Fibroblast of villous mesenchyme (primary cell): Measurements from ENCODE around the gene TAF5L. TPM values are rescaled to one million over a fixed set of nuclear protein-coding genes. Genes with fewer than 3 reads are reported as not detected.

ENCODE experiments used
- DNase-seq: peaks from one replicate; pipeline ENCODE4 v3.0.0-alpha.2; 2010; ENCODE audit warnings: low read depth
- H3K4me3 ChIP-seq: 2 replicates; pipeline ENCODE4 v1.5.1; 2011; ENCODE audit warnings: low read depth, mild to moderate bottlenecking, low read length
- CTCF ChIP-seq: IDR thresholded peaks from 2 replicates; pipeline ENCODE4 v1.5.1; 2012; ENCODE audit warnings: low read depth, mild to moderate bottlenecking, low read length; ENCODE audit not compliant: insufficient read depth
- total RNA-seq: library from RNA; depleted of rRNA; stranded (reverse); fragments of >200 nt; gene quantifications from 2 replicates; pipeline ENCODE4 v1.2.3, GENCODE V29; 2012

TAF5L gene
- total RNA-seq, 1 donor = 24.2 TPM

GRCh38 chr1:229631966-229632365 lies 6.0 kb upstream of the TAF5L start:
- no peak overlapping the region for H3K4me3 ChIP-seq
- no peak for DNase-seq
- no peak for TF ChIP-seq CTCF

- no peak for TF ChIP-seq CTCF
- DNase-seq = peak; percentile 8
- no peak overlapping the region for H3K4me3 ChIP-seq
Measured at GRCh38 chr1:229631148-229631547, 5.2 kb upstream of the TAF5L start.

GRCh38 chr1:229629261-229629660 lies 3.3 kb upstream of the TAF5L start:
- TF ChIP-seq CTCF = no peak
- H3K4me3 ChIP-seq = no peak overlapping the region
- DNase-seq = peak; percentile 44

- TF ChIP-seq CTCF = no peak
- peak overlapping the region; percentile 78 for H3K4me3 ChIP-seq
- DNase-seq = no peak
Measured at GRCh38 chr1:229627003-229627402, 1.1 kb upstream of the TAF5L start.

- H3K4me3 ChIP-seq = peak overlapping the region; percentile 87
- TF ChIP-seq CTCF = no peak
- peak; percentile 60 for DNase-seq
Measured at GRCh38 chr1:229625071-229625914, 629 bp downstream of the TAF5L start.

- no peak for TF ChIP-seq CTCF
- DNase-seq = no peak
- H3K4me3 ChIP-seq = peak overlapping the region; percentile 87
Measured at GRCh38 chr1:229624521-229625070, 1.3 kb downstream of the TAF5L start.

- no peak for TF ChIP-seq CTCF
- H3K4me3 ChIP-seq = no peak overlapping the region
- DNase-seq = no peak
Measured at GRCh38 chr1:229623838-229624237, 2.1 kb downstream of the TAF5L start.
